ENCODE measurements around the gene DUS2. TPM values are rescaled to one million over a fixed set of nuclear protein-coding genes. Genes with fewer than 3 reads are reported as not detected.
"Not testable (repeated sequence)": the region's sequence is repeated elsewhere in the genome, so short reads cannot be mapped to it uniquely, and the experiment has no call there.

The DUS2 gene
- total RNA-seq, 1 donor from 2014 or later, result 9.4 TPM

DNA sequence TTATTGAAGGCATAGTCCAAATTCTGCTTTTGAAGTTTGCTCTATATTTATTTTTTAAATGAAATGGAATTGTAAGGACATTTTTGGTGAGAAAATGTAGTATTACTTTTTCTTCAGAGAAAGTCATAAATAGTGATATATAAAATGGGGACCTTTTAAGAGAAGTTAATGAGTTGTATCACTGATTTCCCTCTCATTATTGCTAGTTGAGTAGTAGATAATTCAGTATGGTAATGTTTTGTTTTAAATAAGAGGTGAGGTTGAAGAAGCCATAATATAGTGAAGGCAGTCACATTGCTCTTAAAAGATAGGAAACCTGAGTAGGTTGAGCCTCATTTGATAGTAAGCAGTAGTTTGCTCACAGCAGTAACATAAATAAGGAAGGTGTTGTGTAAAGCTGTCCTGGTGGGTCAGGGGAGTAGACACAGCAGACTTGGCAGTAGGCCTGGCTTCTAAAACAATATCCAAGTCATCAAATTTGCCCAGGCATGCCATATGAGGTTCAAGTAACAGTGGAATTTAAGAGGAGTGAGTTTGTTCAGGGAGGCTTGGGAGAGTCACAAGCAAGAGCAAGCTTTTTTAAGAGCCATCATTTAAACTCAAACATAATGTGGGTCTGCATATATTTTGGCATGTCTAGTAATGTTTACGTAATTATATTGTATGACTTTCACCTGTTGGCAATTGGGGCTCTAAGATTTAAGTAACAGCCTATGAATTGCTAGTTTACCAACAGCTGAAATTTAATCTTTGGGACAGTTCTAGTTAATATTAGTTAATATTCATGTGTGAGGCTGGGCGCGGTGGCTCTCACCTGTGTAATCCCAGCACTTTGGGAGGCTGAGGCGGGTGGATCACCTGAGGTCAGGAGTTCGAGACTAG is 68.5 kb downstream of the DUS2 start:
- DNase-seq (ENCODE audit: low spot score), result no peak

DNA sequence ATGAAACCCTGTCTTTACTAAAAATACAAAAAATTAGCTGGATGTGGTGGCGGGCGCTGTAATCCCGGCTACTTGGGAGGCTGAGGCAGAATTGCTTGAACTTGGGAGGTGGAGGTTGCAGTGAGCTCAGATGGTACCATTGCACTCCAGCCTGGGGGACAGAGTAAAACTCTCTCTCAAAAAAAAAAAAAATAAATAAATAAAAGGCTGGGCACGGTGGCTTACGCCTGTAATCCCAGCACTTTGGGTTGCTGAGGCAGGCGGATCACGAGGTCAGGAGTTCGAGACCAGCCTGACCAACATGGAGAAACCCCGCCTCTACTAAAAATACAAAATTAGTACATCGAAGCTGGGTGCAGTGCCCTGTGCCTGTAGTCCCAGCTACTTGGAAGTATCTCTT is 69.2 kb downstream of the DUS2 start:
- not testable (repeated sequence) for DNase-seq (ENCODE audit: low spot score)

DNA sequence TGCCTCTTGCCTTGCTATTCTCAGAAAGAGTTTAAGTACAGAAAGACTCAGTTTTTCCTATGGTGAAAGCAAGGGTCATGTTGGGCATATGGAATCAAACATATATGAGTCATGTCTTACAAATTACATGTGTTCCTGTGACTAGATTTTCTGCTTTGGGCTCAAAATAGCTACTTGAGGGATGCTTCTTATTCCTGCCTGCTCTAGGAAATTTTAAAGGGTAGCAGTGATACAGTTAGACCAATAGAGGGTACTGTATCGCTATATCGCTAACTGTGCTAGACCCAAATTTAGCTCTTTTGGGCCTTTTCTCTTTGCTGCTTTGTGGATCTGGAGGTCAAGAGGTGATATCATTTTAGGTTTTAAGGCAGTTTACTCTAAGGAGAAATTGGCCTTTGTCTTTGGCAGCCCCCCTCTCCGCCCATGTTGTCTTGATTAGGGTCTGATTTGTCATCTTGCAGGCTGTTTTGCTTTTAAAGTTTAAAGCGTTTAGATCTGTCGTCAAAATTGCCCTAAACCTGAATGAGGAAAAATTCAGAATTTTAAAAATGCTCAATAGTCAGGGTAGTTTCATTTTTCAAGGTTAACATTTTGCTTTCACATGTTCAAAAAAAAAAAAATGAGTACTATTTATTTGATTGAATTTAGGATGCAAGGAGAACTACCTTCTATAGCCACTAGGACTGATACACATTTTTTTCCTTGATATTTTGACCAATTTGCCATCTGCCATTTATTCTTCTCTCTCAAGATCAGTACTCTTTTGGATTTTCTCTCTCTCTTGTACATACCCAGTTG is 70.9 kb downstream of the DUS2 start:
- DNase-seq (ENCODE audit: low spot score), result no peak

DNA sequence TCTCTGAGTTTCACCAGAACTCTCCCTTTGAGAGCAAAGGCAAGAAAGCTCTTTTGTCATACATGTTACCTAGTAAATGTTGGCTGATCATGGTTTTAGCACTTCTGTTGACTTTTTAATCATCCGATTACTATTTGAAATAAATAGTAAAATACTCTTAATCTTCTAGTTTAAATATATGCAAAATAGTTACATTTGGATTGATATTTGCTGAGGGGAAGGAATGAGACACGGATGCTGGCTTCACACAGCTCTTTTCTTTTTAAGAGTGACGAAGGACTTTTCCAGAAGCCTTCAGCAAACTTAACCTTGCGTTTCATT is 71.5 kb downstream of the DUS2 start:
- DNase-seq (ENCODE audit: low spot score), result no peak

DNA sequence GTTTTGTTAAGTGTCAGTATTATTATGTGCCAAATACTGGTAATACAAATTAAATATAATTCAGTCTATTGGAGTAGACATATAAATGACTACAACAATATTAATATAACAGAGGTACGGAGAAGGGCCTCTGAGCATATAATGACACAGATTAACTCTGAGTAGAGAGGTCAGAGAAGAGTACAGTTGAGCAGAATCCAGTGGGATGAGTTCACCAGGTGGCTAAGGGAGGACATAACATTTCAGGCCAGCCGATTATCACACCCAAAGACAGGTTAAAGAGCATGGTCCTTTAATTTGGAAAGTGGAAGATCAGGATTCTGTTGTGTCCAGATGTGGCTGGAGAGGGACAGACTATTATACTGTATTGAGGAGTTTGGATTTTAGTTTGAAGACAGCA is 73.4 kb downstream of the DUS2 start:
- DNase-seq (ENCODE audit: low spot score), result no peak

DNA sequence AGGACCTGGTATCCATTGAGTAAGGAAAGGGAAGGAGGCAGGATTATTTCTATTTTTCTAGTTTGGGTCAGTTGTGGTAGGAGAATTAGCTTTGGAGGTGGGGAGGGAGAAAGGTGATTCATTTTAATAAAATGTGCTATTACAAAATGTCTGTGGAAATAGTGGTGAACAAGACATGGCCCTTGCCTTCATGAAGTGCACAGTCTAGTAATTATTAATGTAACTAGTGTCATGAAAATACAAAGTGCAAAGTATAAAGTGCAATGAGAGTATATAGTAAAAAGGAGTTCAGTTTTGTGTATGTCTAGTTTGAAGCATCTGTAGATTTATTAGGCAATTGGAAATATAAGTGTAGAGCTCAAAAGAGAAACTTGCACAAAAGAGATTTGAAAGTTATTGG is 74.0 kb downstream of the DUS2 start:
- DNase-seq (ENCODE audit: low spot score), result no peak

DNA sequence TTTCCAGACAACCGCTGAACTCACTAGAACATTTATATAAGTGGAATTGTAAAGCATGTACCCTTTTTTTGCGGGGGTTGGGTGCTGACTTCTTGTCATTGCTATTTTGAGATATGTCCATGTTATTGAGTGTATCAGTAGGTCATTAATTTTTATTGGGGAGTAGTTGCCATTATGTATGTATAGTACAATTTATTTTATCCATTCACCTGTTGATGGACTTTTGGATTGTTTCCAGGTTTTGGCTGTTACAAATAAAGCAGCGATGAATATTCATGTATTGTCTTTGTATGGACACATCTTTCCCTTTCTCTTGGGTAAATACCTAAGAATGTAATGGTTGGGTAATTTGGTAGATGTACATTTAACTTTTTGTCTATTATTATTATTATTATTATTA is 74.8 kb downstream of the DUS2 start:
- DNase-seq (ENCODE audit: low spot score), result no peak

DNA sequence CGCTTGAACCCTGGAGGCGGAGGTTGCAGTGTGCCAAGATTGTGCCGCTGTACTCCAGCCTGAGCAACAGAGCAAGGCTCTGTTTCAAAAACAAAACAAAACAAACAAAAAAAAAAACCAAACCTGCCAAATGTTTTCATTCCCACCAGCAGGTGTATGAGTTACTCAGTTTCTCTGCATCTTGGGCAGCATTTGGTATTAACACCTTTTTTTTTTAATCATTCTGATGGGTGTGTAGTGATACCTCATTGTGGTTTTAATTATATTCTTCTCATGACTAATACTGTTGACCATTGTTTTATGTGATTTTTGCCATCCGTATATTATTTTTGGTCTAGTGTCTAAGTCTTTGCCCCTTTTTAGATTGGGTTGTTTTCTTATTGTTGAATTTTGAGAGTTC is 77.4 kb downstream of the DUS2 start:
- DNase-seq (ENCODE audit: low spot score), result no peak

DNA sequence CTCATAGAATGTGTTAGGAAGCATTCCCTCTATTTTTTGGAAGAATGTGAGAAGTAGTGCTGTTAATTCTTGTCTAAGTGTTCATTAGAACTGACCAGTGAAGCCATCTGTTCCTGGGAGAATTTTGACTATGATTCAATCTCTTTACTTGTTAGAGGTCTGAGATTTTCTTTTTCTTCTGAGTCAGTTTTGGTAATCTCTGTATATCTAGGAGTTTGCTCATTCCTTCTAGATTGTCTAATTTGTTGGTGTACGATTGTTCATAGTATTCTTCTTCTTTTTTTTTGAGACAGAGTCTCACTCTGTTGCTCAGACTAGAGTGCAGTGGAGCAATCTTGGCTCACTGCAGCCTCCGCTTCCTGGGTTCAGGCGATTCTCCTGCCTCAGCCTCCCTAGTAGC is 82.5 kb downstream of the DUS2 start:
- no peak for DNase-seq (ENCODE audit: low spot score)

DNA sequence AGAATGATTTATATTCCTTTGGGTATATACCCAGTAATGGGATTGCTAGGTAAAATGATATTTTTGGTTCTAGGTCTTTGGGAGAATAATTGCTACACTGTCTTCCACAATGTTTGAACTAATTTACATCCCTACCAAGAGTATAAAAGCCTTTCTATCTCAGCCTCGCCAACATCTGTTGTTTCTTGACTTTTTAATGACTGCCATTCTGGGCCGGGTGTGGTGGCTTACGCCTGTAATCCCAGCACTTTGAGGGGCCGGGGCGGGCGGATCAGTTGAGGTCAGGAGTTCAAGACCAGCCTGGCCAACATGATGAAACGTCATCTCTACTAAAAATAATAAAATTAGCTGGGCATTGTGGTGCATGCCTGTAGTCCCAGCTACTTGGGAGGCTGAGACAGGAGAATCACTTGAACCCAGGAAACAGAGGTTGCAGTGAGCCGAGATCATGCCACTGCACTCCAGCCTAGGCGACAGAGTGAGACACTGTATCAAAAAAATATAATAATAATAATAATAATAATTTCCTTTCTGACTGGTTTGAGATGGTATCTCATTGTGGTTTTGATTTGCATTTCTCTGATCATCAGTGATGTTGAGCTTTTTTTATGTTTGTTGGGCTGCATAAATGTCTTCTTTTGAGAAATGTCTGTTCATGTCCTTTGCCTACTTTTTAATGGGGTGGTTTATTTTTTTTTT is 84.3 kb downstream of the DUS2 start:
- not testable (repeated sequence) for DNase-seq (ENCODE audit: low spot score)

DNA sequence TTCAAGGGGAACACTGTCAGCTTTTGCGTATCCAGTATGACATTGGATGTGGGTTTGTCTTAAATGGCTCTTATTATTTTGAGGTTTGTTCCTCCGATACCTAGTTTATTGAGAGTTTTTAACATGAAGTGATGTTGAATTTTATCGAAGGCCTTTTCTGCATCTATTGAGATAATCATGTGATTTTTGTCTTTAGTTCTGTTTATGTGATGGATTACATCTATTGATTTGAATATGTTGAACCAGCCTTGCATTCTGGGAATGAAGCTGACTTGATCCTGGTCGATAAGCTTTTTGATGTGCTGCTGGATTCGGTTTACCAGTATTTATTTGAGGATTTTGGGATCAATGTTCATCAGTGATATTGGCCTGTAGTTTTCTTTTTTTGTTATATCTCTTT is 86.1 kb downstream of the DUS2 start:
- DNase-seq (ENCODE audit: low spot score), result not testable (repeated sequence)

DNA sequence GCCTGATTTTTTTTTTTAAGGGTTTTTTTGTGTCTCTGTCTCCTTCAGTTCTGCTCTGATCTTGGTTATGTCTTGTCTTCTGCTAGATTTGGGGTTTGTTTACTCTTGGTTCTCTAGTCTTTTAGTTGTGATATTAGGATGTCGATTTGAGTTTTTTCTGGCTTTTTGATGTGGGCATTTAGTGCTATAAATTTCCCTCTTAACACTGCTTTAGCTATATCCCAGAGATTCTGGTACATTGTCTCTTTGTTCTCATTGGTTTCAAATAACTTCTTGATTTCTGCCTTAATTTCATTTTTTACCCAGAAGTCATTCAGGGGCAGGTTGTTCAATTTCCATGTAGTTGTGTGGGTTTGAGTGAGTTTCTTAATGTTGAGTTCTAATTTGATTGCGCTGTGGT is 87.5 kb downstream of the DUS2 start:
- DNase-seq (ENCODE audit: low spot score), result not testable (repeated sequence)

DNA sequence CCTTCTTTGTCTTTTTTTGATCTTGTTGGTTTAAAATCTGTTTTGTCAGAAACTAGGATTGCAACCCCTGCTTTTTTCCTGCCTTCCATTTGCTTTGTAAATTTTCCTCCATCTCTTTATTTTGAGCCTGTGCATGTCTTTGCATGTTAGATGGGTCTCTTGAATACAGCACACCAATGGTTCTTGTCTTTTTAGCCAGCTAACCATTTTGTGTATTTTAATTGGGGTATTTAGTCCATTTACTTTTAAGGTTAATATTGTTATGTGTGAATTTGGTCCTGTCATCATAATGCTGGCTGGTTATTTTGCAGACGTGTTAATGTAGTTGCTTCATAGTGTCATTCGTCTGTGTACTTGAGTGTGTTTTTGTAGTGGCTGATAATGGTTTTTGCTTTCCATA is 88.3 kb downstream of the DUS2 start:
- no peak for DNase-seq (ENCODE audit: low spot score)

DNA sequence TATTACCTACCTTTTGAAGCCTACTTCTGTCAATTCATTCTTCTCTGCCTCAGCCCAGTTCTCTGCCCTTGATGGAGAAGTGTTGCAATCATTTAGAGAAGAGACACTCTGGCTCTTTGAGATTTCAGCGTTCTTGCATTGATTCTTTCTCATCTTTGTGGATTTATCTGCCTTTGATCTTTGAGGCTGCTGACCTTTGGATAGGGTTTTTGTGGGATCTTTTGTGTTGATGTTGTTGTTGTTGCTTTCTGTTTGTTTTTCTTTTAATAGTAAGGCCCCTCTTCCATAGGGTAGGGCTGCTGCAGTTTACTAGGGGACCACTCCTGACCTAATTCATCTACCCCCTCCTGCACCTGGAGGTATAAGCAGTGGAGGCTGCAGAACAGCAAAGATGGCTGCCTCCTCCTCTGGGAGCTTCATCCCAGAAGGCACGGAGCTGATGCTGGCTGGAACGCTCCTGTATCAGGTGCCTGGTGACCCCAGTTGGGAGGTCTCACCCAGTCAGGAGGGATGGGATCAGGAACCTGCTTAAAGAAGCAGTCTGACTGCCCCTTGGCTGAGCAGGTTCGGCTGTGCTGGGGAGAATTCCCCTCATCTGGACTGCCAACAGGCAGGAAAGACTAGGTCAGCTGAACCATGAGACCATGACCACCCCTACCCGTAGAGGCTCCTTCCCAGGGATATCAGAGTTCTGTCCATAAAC is 90.1 kb downstream of the DUS2 start:
- DNase-seq (ENCODE audit: low spot score), result no peak

DNA sequence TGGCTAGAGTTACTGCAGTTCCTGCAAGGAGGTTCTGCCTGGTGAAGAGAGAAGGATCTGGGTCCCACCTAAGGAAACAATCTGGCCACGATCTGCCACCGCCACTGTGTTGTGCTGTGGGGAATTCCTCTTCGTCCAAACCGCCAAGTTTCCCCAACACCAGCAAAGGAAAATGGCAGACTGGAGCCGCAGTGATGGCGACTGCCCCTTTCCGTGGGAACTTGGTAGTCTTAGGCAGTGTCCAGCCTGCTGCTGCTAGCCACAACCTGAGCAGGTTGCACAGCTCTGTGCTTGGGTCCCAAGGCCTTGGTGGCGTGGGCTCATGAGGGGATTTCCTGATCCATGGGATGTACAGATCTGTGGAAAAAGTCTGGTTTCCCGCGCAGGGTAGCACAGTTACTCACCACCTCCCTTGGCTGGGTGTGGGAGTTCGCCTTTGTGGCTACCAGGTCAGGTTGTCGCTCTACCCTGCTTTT is 90.7 kb downstream of the DUS2 start:
- no peak for DNase-seq (ENCODE audit: low spot score)

DNA sequence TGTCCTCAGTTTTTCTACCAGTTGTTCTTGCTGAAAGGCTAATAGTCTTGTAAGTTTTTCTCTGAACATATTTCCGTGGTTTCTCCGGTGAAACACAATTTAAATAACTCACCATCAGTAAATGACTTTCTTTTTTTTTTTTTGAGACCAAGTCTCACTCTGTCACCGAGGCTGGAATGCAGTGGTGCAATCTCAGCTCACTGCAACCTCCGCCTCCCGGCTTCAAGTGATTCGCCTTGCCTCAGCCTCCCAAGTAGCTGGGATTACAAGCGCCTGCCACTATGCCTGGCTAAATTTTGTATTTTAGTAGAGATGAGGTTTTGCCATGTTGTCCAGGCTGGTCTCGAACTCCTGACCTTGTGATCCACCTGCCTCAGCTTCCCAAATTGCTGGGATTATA is 91.9 kb downstream of the DUS2 start:
- DNase-seq (ENCODE audit: low spot score), result not testable (repeated sequence)

DNA sequence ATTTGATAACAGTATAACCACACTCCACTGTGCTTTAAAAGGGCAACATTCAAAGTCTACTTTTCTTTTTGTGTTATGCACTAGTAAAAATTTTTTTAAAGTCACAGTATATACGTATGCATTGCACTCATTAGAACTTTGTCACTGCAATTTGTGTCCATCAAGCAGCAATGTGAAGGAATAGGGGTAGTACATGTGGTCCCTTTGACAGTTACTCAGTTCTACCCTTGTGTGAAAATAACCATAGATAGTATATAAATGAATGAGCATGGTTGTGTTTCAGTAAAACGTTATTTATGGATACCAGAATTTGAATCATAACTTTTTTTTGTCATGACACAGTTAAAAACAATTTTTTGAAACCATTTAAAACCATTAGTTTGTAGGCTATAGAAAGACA is 92.8 kb downstream of the DUS2 start:
- DNase-seq (ENCODE audit: low spot score), result no peak

DNA sequence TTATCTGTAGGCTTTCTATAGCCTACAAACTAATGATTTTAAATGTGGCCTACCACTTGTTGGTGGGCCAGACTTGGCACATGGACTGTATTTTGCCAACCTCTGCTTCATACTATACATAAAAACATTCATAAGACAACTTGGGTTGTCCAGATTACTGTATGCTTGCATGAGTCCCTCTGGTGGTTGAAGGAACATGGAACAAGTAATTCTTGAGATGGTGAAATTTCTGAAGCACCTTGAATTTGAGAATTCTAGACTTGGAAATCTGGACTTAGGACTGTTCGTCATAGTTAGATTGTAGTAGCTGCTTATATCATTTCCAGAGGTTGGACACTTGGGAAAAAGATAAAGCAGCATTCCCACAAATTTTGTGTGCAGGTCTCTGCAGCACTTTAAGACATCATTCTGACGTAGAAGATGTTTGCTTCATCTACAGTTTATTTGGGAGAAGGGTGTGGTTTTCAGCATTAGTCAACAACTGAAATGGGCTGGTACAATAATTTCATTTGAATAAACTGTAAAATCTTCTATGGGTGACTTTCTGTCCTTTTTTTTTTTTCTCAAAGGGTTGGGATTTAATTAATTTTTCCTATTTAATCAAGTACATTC is 93.3 kb downstream of the DUS2 start:
- DNase-seq (ENCODE audit: low spot score), result no peak

DNA sequence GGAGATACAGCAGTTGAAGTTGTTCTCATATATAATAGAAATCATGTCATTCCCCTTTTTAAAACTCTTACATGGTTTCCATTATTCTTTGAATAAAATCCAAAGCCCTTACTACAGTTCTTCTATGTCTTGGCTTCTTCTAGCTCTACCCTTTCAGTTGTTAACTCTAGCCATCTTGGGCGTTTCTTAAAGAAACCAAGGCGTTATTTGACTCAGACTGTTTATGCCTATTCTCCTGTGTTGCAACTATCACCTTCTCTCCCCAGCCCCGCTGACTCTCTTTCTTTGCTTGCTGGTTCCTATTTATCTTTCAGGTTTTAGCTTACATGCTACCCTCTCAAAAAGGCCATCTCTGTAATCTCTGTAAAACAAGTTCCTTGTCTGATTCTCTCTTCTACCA is 94.8 kb downstream of the DUS2 start:
- no peak for DNase-seq (ENCODE audit: low spot score)

DNA sequence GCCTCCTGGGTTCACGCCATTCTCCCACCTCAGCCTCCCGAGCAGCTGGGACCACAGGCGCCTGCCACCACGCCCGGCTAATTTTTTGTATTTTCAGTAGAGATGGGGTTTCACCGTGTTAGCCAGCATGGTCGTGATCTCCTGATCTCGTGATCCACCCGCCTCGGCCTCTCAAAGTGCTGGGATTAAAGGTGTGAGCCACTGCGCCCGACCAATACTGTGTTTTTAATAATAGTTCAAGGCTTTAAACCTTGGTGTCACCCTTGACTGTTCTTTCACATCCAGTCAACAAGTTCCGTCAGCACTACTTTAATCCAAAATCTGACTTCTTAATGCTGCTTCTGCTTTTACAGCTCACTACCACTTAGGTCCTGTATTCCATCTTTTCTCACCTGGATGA is 95.9 kb downstream of the DUS2 start:
- DNase-seq (ENCODE audit: low spot score), result not testable (repeated sequence)

DNA sequence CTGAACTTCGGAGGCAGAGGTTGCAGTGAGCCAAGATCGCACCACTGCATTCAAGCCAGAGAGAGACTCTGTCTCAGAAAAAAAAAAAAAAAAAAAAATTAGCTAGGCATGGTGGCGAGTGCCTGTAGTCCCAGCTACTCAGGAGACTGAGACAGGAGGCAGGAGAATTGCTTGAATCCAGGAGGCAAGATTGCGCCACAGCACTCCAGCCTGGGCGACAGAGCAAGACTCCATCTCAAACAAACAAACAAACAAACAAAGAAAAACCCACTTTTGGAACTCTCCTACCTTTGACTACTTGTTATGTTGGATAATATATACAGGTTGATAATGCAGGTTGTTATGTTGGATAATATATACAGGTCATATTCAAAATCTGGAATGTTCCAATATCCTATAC is 97.4 kb downstream of the DUS2 start:
- DNase-seq (ENCODE audit: low spot score), result not testable (repeated sequence)
